ENCODE results near the gene ZDHHC6.
"Not testable (repeated sequence)": the region's sequence is repeated elsewhere in the genome, so short reads cannot be mapped to it uniquely, and the experiment has no call there.

ZDHHC6 gene

GRCh38 chr10:112446855-112447619 is at the start of gene ZDHHC6, which contains the start of gene VTI1A:
ZDHHC6 (minus strand) TSS chr10:112446914; CDS start chr10:112445436, 1,478 bp downstream.
VTI1A (plus strand) TSS chr10:112447215; CDS start chr10:112447374, 159 bp downstream.
- peak; percentile 63 for DNase-seq

GRCh38 chr10:112492736-112493135 is 46.0 kb upstream of the ZDHHC6 start:
- no peak for DNase-seq

- DNase-seq = no peak
Observed at GRCh38 chr10:112491144-112491543, 44.4 kb upstream of the ZDHHC6 start.

- DNase-seq = peak; percentile 8
Observed at GRCh38 chr10:112490545-112490944, 43.8 kb upstream of the ZDHHC6 start.

GRCh38 chr10:112487964-112488363 is 41.2 kb upstream of the ZDHHC6 start:
- DNase-seq = no peak

- no peak for DNase-seq
Observed at GRCh38 chr10:112484399-112484798, 37.7 kb upstream of the ZDHHC6 start.

- DNase-seq = no peak
Observed at GRCh38 chr10:112481602-112482001, 34.9 kb upstream of the ZDHHC6 start.

GRCh38 chr10:112475575-112476218 is 29.0 kb upstream of the ZDHHC6 start:
- DNase-seq = peak; percentile 5

GRCh38 chr10:112471878-112472487 is 25.3 kb upstream of the ZDHHC6 start:
- peak; percentile 49 for DNase-seq

- DNase-seq = no peak
Observed at GRCh38 chr10:112467541-112468075, 20.9 kb upstream of the ZDHHC6 start.

- no peak for DNase-seq
Observed at GRCh38 chr10:112466802-112467201, 20.1 kb upstream of the ZDHHC6 start.

GRCh38 chr10:112465299-112465883 is 18.7 kb upstream of the ZDHHC6 start:
- no peak for DNase-seq

GRCh38 chr10:112464074-112464473 is 17.4 kb upstream of the ZDHHC6 start:
- not testable (repeated sequence) for DNase-seq

- DNase-seq = no peak
Observed at GRCh38 chr10:112461029-112461887, 14.5 kb upstream of the ZDHHC6 start.

- no peak for DNase-seq
Observed at GRCh38 chr10:112460366-112460765, 13.7 kb upstream of the ZDHHC6 start.

- no peak for DNase-seq
Observed at GRCh38 chr10:112456533-112456932, 9.8 kb upstream of the ZDHHC6 start.

- DNase-seq = no peak
Observed at GRCh38 chr10:112454910-112455779, 8.4 kb upstream of the ZDHHC6 start.

GRCh38 chr10:112448888-112449287 is 2.2 kb upstream of the ZDHHC6 start:
- DNase-seq = no peak

GRCh38 chr10:112447620-112447928 is 860 bp upstream of the ZDHHC6 start:
- no peak for DNase-seq

- DNase-seq = no peak
Observed at GRCh38 chr10:112446055-112446854, 459 bp downstream of the ZDHHC6 start.
